B cell (primary cell): Measurements from ENCODE around the gene SYNGAP1. TPM values are rescaled to one million over a fixed set of nuclear protein-coding genes. Genes with fewer than 3 reads are reported as not detected.

Source experiments
- ATAC-seq: fragments of 200-7000 bp; cut with Tn5 transposase; one replicate; pipeline ENCODE4 v1.10.0; 2021; ENCODE audit warnings: low read depth, mild to moderate bottlenecking, moderate number of reproducible peaks, moderate library complexity
- CTCF ChIA-PET: fragments of 350-600 bp; sonication (Branson Sonifier 250); formaldehyde crosslinking; loops from one replicate; lab custom pipeline; 2021; ENCODE audit warnings: antibody characterized with exemption, inconsistent platforms; lab: Charles Lee
- POLR2A ChIA-PET: fragments of 350-600 bp; sonication (Branson Sonifier 250); formaldehyde crosslinking; loops from one replicate; lab custom pipeline; 2021; ENCODE audit warnings: antibody characterized with exemption; lab: Charles Lee
- DNase-seq: peaks from one replicate; pipeline ENCODE4 v3.0.0; 2013
- H2AFZ ChIP-seq: 2 replicates; pipeline ENCODE4 v1.6.1; 2012; ENCODE audit warnings: mild to moderate bottlenecking, low read depth, low read length; ENCODE audit not compliant: insufficient read depth, poor library complexity, severe bottlenecking
- H3K27ac ChIP-seq, 2 donors: 1 replicate in 1 of 2; 2 replicates in 1 of 2; pipeline ENCODE4 v1.5.1; 2012 to 2013; ENCODE audit warnings: low read length in 2 of 2, mild to moderate bottlenecking in 2 of 2, moderate library complexity in 1 of 2
- H3K27me3 ChIP-seq, 4 experiments: fragments of 200-600 bp in 1 of 4; sonication (generic) in 1 of 4; replicated peaks in 1 of 4; 1 replicate in 2 of 4; 2 replicates in 2 of 4; pipeline versions ENCODE4 v1.6.1 to v1.7.0; 2013 to 2016; ENCODE audit warnings: low read length in 3 of 4, mild to moderate bottlenecking in 2 of 4, mixed read lengths in 1 of 4, moderate library complexity in 1 of 4; ENCODE audit not compliant: insufficient read depth in 4 of 4, control insufficient read depth in 3 of 4; ENCODE audit errors: control extremely low read depth in 1 of 4
- H3K36me3 ChIP-seq, 2 experiments: replicated peaks in 1 of 2; 1 replicate in 1 of 2; 2 replicates in 1 of 2; pipeline versions ENCODE4 v1.6.1 to v1.7.1; 2013; ENCODE audit warnings: low read length in 1 of 2; ENCODE audit not compliant: insufficient read depth in 2 of 2, control insufficient read depth in 1 of 2; ENCODE audit errors: control extremely low read depth in 1 of 2, extremely low read depth in 1 of 2
- H3K4me1 ChIP-seq, 2 donors: fragments of 200-600 bp in 1 of 2; sonication (generic) in 1 of 2; 1 replicate in 1 of 2; 2 replicates in 1 of 2; pipeline versions ENCODE4 v1.5.1 to v1.6.1; 2013 to 2017; ENCODE audit warnings: low read length in 2 of 2; ENCODE audit not compliant: control insufficient read depth in 2 of 2, insufficient read depth in 2 of 2
- H3K4me2 ChIP-seq: replicated peaks from 2 replicates; pipeline ENCODE3; 2012; ENCODE audit warnings: mild to moderate bottlenecking, low read depth, low read length; ENCODE audit not compliant: poor library complexity, severe bottlenecking
- H3K4me3 ChIP-seq, 5 experiments: fragments of 200-600 bp in 1 of 5; sonication (generic) in 1 of 5; 1 replicate in 3 of 5; 2 replicates in 2 of 5; pipeline versions ENCODE4 v1.5.1 to v1.7.0; 2011 to 2016; ENCODE audit warnings: low read length in 4 of 5, mild to moderate bottlenecking in 4 of 5, low read depth in 2 of 5, control low read depth in 1 of 5, moderate library complexity in 1 of 5; ENCODE audit not compliant: insufficient read depth in 1 of 5; ENCODE audit errors: control extremely low read depth in 1 of 5, extremely low read depth in 1 of 5
- H3K79me2 ChIP-seq: fragments of 200-600 bp; sonication (generic); one replicate; pipeline ENCODE4 v1.6.0; 2016; ENCODE audit warnings: low read length; ENCODE audit not compliant: control insufficient read depth, insufficient read depth
- H3K9ac ChIP-seq: fragments of 200-600 bp; sonication (generic); 2 replicates; pipeline ENCODE4 v1.6.1; 2017; ENCODE audit warnings: mild to moderate bottlenecking, low read length, moderate library complexity
- H3K9me3 ChIP-seq, 3 donors: one replicate each; pipeline versions ENCODE4 v1.6.1 to v1.7.1; 2013; ENCODE audit warnings: low read length in 2 of 3; ENCODE audit not compliant: control insufficient read depth in 2 of 3, insufficient read depth in 1 of 3; ENCODE audit errors: control extremely low read depth in 1 of 3
- H4K20me1 ChIP-seq: 2 replicates; pipeline ENCODE4 v1.6.0; 2012; ENCODE audit warnings: mild to moderate bottlenecking, low read length; ENCODE audit not compliant: insufficient read depth, control insufficient read depth, poor library complexity, severe bottlenecking
- H3K27ac Mint-ChIP-seq: one replicate; pipeline ENCODE4 v1.8.0; 2021; ENCODE audit warnings: mixed read lengths
- H3K27me3 Mint-ChIP-seq: one replicate; pipeline ENCODE4 v1.8.0; 2021; ENCODE audit warnings: mixed read lengths
- H3K4me1 Mint-ChIP-seq: one replicate; pipeline ENCODE4 v1.8.0; 2021; ENCODE audit warnings: mixed read lengths
- H3K4me3 Mint-ChIP-seq: one replicate; pipeline ENCODE4 v1.8.0; 2021; ENCODE audit warnings: mixed read lengths
- H3K9me3 Mint-ChIP-seq: one replicate; pipeline ENCODE4 v1.8.0; 2022; ENCODE audit warnings: mixed read lengths; ENCODE audit not compliant: insufficient read depth
- EZH2 ChIP-seq: IDR thresholded peaks from 2 replicates; pipeline ENCODE4 v1.6.1; 2012; ENCODE audit warnings: borderline replicate concordance, low read depth, mild to moderate bottlenecking, moderate library complexity, low read length; ENCODE audit not compliant: insufficient read depth, poor library complexity, severe bottlenecking
- WGBS: methylation state at CpG from one replicate; pipeline ENCODE4 v1.1.5; 2013; ENCODE audit warnings: missing lambda C conversion rate; ENCODE audit not compliant: insufficient coverage; 5-methylcytosine and 5-hydroxymethylcytosine counted together
- intact Hi-C: fragments of 100-400 bp; cut with micrococcal nuclease; formaldehyde crosslinking; loops from one replicate; pipeline ENCODE4 v1.10.0; 2022
- polyA plus RNA-seq: library from polyadenylated mRNA; depleted of rRNA; stranded (reverse); fragments of >200 nt; gene quantifications from 2 replicates; pipeline ENCODE4 v1.2.3, GENCODE V29; 2012
- total RNA-seq, 2 donors: library from RNA; stranded (reverse); fragments of 120-200 nt in 1 of 2; gene quantifications; 1 replicate in 1 of 2; 2 replicates in 1 of 2; pipeline versions ENCODE4 v1.2.3 to v1.2.4, GENCODE V29; 2013 to 2022
- TF ChIP-seq, protein P1 (sequence below): fragments of 200-600 bp; IDR thresholded peaks from one replicate; pipeline ENCODE4 v1.8.0; 2022; ENCODE audit warnings: antibody characterized with exemption, mild to moderate bottlenecking

The SYNGAP1 gene
- total and polyA plus RNA-seq, 2 donors (not counting 1 experiment from before 2014, with no cell fraction given): 18.6 to 43.0 TPM

DNA sequence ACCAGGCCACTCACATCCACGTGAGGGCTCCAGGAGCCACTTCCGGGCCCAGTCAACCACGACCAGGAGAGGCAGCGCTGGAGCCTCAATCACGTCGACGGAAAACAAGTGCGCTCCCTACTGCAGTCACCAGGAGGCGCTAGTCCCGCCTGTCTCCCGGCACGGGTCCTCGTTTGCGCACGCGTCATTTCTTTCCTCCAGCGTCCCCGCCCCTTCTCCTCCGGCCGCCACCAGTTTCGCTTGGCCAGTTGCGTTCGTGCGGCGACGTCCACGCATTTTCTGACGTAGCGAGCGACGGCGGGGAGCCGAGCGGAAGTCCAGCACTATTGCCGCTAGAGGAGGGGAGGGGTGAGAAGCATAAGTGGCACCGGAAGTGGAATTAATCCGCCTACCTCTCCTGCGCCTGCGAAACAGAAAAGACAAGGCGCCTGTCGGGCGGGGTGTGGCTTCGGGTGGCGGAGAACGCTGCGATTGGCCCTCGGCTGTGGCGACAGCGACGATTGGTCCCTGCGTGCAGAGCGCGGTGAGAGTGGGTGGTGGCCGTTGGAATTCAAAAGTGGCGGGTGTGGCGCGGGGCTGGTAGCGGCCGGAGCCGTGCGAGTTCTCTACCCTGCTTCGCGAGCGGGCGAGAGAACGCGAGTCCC lies 28.5 kb upstream of the SYNGAP1 start, which contains the start of gene KIFC1:
KIFC1 (plus strand) TSS at position 546 of the 644 bp plus-strand sequence. CDS start 163 bp downstream, outside the sequence.
- H3K27ac ChIP-seq: peak within 1 kb of the TSS; percentile 88
- H3K4me3 Mint-ChIP-seq: peak within 1 kb of the TSS; percentile 80
- intact Hi-C loops: loop anchor here (1.0 to 5.0 kb wide), 13 partner anchors 19 to 396 kb away; partner anchors contain the start of genes CUTA, ITPR3, LEMD2 and PFDN6
- ChIA-PET POLR2A (interaction anchor here (0.9 to 1.2 kb wide), 5 partner anchors 19 to 114 kb away, joined by 3 to 7 read pairs (median 4); partner anchors contain the start of genes B3GALT4 and PHF1), CTCF (interaction anchor here (0.7 to 2.5 kb wide), 23 partner anchors 16 to 216 kb away, joined by 3 to 17 read pairs (median 5); partner anchors contain the start of genes B3GALT4, PFDN6, PHF1 and RPS18)
- H3K27me3 ChIP-seq: no peaks in the 10 kb centered on the region
- H3K4me2 ChIP-seq: peak within 1 kb of the TSS; percentile 90
- no peaks in the 10 kb centered on the region for H3K9me3 Mint-ChIP-seq
- peak within 1 kb of the TSS; percentile 95 for H3K27ac Mint-ChIP-seq
- no peaks in the 10 kb centered on the region for H3K36me3 ChIP-seq
- no peaks in the 10 kb centered on the region for H4K20me1 ChIP-seq
- no peak for TF ChIP-seq EZH2
- TF ChIP-seq, protein P1, sequence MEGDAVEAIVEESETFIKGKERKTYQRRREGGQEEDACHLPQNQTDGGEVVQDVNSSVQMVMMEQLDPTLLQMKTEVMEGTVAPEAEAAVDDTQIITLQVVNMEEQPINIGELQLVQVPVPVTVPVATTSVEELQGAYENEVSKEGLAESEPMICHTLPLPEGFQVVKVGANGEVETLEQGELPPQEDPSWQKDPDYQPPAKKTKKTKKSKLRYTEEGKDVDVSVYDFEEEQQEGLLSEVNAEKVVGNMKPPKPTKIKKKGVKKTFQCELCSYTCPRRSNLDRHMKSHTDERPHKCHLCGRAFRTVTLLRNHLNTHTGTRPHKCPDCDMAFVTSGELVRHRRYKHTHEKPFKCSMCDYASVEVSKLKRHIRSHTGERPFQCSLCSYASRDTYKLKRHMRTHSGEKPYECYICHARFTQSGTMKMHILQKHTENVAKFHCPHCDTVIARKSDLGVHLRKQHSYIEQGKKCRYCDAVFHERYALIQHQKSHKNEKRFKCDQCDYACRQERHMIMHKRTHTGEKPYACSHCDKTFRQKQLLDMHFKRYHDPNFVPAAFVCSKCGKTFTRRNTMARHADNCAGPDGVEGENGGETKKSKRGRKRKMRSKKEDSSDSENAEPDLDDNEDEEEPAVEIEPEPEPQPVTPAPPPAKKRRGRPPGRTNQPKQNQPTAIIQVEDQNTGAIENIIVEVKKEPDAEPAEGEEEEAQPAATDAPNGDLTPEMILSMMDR: peak; percentile 88
- H3K4me3 ChIP-seq: peak within 1 kb of the TSS; percentile 54 to 73 (median 59)
- ATAC-seq: peak; percentile 85
- H3K4me1 ChIP-seq: peaks cover 12 to 18% of the 10 kb centered on the region in 2 donors
- H2AFZ ChIP-seq: peak within 1 kb of the TSS; percentile 77
- no peaks in the 10 kb centered on the region for H3K27me3 Mint-ChIP-seq
- no peaks in the 10 kb centered on the region for H3K9me3 ChIP-seq
- H3K4me1 Mint-ChIP-seq: peaks cover 23% of the 10 kb centered on the region
- DNase-seq: peak; percentile 100
- peaks cover 18% of the 10 kb centered on the region for H3K79me2 ChIP-seq
- WGBS: under 1% methylated on average over 55 of the region's 67 CpGs
- H3K9ac ChIP-seq: peak within 1 kb of the TSS; percentile 64
